NCI-H748 (cell line): ENCODE measurements around the gene FHOD3.
"Not testable (repeated sequence)": the region's sequence is repeated elsewhere in the genome, so short reads cannot be mapped to it uniquely, and the experiment has no call there.

ENCODE experiments used
- DNase-seq: peaks from one replicate; lab custom pipeline; 2025; ENCODE audit not compliant: unreplicated experiment; lab: John Stamatoyannopoulos, UW

FHOD3 gene

DNA sequence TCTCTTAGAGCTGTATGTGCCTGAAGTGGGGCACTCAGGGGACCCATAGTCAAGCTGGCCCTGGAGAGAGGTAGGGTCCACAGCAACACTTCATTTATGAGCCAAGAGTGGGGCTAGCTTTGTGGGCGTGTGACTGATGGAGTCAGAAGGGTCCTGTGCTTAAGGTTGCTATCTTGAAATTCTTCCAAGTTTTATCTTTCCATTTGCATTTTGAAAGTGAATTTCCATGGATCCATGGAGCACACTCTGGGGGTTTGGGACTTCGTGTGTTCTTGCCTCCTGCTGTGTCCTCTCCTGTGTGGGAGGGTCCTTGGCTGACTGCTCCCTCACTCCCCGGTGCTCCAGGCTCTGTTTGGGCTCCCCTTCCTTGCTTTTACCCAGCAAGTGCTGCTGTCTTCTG, 50.8 kb downstream of the FHOD3 start:
- no peak for DNase-seq

DNA sequence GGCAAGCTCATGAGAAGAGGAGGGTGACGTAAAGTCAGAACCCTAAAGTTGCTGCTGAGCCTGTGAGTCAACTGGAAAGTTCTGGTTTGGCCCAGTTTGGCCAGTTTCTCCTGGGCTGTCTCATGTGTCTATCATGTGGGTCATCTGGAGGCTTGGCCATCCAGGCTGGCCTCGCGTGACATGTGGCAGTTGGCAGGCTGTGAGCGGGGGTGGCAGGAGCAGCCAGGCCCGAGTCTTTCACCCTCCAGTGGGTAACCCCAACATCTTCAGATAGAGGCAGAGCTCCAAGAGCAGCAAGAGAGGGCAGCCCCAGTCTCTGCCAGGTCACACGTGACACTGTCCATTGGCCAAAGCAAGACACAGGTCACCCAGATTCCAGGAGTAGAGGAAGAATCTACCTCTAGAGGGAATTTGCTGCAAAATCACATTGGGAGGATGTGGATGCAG, 51.5 kb downstream of the FHOD3 start:
- no peak for DNase-seq

DNA sequence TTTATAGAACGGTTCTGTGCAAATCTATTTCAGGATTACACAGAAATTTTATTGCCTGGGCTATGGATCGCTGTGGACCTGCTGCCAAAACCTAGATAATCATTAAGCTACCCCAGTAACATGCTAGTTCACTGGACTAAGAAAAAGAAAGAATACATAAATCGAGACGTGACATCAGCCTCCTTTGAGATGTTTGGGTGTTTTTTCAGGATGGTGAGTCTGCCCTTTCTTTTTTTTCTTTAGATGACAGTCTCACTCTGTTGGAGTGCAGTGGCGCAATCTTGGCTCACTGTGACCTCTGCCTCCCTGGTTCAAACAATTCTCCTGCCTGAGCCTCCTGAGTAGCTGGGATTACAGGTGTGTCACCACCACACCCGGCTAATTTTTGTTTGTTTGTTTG, 52.0 kb downstream of the FHOD3 start:
- no peak for DNase-seq

DNA sequence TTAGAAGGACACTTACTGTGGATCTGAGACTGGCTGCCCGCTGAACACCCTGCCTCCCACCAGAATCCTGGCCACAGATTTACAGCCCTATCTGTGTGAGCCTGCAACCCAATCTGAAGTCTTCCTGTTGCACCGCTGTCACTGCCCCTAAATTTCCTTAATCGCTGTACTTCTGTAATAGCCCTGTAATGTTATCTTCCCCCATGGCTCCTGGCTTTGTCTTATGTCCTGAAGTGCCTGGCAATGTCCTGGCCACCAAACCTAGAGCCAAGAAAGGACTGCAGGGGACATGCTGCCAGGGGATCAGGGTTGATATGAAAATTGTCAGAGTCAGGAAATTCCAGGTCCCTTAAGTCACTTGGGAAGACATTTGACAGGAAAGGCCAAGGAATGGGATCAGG, 52.7 kb downstream of the FHOD3 start:
- DNase-seq, result no peak

DNA sequence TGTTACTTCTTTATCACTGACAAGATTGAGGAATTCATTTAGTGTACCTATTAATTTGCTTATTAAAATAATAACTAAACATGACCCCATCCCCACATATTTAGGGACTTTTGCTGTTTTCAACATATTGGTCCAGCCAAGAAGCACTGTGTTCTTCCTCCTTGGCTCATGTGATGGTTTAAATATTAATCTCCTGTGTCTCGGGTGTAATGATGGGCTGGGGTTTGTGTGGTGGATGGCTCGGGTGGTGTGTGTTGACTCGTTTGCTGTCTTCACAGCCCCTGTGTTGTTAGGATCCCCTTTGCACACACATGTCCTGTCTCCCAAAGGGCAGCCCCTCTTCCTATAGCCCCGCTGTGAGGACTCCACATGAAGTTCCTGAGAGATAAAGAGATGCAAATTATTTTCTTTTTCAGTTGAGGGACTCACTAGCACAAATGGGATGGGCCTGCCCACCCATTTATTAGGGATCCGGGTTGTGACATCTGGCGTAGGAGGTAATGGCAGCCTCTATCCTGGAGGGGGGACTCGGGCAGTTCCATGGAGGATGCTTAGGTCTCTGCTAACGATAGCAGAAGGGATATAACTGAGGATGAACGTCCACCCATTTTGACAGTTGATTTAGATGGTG, 53.4 kb downstream of the FHOD3 start:
- DNase-seq, result no peak

DNA sequence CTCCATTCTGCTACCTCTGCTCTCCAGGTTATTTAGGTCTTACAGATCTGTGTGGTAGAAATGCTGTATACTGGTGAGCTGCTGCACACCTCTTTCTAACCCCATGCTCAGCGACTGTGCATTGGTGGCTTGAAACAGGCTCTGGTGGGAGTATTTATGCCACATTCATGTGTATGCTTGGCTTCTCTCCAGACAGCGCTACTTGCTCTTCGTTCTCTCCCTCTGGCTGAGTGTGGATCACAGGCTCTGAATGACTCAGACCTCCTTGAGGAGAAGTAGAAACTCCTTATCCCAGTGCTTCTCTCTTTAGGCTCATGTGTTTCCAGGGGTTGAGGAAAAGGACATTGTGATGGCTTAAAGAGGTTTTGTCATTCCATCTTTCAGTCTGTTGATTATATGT, 54.9 kb downstream of the FHOD3 start:
- DNase-seq, result no peak

DNA sequence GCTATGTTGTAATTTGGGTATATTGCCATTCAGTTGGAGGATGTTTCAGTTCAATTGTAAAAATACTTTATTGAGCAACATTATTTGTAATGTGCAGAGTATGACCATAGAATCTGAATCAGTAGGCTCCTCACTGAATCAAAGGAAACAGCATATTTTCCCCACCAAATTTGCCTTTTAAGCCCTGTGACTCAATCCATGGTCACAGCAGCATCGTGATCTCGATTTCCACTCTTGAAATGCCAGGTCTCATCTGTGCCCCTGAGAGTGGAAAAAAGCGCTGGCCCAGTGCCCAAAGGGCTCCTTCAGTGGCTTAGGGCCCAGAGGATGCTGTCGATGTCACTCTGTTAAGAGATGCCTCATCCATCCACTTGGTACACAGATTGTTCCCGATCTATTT, 57.5 kb downstream of the FHOD3 start:
- no peak for DNase-seq

DNA sequence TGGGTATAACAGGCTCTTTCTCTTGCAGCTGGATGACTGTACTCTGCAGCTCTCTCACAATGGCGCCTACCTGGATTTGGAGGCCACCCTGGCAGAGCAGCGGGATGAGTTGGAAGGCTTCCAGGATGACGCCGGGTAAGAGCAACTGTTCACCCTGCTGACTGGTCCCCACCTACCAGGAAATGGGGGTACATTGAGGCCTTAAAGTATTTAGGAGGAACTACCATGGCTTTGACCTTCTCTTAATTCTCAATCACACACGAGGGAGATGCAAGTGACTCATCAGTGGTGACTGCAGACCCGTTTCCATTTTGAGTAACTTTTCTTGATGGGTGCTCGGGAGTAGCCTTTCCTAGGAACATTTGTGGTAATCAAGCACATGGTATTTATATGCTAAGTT, 58.0 kb downstream of the FHOD3 start:
- no peak for DNase-seq

DNA sequence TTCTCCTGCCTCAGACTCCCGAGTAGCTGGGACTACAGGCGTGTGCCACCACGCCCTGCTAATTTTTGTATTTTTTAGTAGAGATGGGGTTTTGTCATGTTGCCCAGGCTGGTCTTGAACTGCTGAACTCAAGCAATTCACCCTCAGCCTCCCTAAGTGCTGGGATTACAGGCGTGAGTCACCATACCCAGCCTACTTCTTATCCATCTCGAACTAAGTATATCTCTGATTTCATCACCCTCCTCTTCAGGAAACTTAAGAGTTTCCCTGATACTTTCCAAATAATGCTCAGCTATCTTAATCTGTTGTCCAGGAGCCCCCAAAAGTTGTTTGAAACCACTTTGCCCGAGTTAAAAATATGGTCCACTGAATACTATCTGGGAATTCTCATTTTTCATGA, 59.2 kb downstream of the FHOD3 start:
- DNase-seq, result not testable (repeated sequence)

DNA sequence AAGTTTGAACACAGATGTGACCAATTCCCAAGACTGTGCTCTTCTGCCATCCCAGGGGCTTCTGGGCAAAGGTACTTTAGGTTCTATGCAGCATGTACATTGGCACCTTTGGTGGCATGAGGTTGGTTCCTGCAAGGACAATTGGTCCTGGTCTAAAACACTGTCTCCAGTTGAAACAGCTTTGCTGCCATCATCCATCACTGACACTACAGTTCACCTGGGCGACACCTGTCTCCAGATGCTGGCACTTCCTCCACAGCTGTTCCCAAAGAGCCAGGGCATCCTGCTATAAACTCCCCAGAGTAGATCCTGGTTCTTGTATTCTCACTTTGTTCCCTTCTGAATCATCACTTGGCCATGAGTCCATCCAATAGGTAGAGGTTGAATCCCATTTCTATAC, 60.6 kb downstream of the FHOD3 start:
- DNase-seq, result no peak

DNA sequence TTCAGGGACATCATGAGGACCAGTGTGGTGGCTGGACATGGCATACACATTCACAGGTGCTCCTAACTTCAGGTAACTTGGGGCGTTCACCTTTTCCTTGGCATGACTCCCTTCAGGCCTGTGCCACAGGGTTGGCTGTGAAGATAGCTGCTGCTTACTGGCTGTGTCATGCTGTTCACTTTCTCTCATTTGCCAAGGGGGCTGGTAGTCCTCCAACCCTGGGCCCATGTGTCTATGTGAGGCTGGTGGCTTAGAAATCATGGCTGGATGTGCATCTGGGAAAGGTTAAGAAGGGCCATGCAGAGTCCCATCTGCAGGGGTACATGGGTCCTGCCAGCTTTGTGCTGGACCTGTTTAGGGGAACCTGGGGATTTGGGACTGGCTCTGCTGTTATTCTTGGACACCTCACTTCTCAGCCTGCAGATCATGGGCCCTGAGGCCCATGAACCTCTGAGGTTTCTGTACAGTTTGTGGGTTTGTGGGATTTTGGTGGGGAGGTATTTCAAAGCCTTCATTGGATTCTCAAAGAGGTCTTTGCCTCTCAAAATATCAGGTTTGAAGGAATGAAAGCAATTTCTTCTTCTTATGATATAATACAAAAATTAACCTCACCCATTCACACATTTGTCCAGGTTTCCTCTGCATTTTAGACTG, 62.9 kb downstream of the FHOD3 start:
- DNase-seq, result no peak

DNA sequence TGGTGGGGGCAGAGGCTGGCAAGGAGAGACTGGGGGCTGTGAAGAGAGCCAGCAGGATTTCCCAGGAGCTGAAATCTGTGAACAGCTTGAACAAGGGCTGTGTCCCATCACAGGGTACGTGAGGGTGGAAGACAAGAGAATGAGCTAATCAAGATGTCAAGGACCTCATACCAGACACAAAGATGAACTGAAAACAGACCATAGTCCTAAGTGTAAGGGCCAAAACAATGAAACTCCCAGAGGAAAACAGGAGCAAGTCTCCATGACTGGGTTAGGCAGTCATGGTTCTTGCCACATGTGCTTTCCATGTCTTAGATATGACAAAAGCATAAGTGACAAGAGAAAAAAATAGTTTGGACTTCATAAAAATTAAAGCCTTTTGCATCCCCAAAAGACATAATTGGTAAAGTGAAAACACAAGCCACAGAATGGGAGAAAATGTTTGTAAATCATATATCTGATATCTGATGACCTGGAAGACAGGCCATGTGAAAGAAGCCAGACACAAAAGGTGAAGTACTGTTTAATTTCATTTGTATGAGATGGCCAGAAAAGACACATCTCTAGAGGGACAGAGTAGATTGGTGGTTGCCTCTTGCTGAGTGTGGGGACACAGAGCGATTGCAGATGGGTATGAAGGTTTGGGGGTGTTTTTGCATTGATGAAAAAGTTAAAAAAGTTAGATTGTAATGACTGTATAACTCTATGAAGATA, 67.6 kb downstream of the FHOD3 start:
- no peak for DNase-seq

DNA sequence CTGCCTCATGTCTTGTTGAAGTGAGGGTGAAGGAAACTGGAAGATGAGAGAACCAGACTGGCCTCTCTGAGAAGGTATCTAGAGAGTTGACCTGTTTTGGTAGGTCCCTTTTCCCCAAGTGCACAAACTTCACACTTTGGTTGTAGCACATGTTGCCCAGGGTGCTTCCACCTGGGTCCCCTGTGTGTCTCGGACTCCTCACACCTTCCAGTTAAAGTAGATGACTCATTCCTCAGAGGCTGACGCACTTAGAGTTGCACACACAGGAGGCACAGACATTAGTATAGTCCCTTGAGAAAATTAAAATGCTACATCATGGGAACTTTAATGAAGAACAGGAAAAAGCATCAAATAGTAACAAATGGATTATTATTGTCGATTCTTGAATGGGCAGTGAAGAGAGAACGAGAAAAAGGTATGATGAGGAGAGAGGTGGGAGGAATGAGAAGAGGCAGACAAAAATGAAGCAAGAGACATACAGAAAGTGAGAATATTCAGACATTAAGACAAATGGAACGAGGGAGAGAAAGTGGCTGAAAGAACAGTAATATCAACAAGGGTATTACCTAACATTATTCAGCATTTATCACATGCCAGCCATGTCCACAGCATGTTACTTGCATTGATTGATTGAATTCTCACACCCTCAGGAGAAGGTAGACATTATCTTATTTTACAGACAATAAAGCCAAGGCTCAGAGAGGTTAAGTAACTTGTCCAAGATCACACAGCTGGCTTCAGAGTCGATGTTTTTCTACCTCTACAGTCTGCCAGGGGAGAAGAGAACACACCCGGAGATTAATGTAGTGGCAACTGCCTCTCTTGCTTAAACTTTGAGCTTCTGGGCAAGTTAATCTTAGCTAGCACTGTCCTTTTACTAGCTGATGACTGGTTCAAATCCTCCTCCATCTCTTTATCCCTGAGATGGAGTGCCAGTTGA, 68.6 kb downstream of the FHOD3 start:
- DNase-seq, result no peak

DNA sequence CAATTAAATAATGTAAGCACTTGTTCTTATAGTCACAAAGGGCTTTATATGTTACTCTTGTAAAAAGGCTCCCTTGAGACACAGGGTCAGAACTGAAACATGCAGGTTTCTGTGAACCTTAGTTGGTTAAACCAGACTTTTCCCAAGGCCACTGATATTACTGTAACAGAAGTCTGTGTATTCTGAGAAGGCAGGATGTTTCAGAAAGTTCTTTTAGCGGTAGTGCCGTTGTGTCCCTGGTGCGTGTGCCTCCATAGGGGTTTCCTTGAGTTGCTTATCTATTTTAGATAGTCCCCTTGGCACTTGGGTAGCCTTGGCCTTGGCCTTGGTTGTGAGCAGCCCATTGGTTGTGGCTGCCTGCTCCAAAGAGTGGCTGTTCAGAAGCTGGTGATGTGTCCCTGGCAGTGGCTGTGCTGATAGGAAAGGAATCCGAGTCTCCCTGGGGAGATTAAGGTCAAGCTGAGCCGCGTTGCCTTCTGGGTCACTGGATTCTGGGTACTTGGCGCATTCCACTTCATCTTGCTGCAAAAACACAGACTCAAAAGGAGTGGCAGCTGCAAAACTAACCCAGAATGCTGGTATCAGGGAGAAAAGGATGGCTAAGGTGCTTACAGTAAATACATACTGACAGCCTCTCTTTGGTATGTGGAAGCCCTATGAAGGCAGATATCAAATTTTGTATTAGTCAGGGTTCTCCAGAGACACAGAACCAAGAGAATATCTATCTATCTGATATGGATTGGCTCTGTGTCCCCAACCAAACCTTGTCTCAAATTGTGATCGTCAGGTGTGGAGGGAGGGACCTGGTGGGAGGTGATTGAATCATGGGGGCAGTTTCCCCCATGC, 69.7 kb downstream of the FHOD3 start:
- no peak for DNase-seq

DNA sequence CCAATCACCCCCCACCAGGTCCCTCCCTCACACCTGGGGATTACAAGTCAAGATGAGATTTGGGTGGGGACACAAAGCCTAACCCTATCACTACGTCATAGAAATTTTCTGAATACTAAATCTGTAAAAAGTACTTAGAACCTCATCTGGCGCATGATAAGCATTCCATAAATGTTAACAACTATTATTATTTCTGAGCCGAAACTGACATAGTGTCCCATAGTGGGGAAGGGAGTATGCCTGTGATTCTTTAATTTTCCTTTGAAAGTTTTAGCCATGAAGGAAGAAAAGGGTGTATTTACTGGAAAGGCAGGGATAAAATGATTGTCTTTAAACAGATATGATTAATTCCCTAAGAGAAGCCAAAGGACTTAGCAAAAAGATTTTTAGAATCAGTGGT, 71.4 kb downstream of the FHOD3 start:
- DNase-seq, result no peak

DNA sequence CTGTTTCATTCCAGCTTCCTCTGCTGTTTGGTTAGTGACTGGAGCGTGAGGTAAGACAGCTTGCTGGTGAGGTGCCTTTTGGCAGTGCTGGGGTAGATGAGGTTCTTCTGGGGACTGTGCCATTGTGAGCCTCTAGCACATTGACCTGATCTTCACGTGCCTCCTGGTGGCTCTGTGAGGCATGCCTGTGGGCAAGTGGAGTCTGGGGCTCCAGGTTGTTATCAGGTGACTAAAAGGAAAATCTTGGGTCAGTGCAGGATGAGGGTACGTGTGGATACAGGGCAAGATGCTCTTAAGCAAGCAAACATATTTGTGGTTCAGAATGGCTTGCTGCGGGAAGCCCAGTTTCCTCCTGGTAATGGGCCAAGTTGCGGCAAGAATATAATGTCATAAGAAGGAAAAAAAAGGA, 75.4 kb downstream of the FHOD3 start:
- no peak for DNase-seq

DNA sequence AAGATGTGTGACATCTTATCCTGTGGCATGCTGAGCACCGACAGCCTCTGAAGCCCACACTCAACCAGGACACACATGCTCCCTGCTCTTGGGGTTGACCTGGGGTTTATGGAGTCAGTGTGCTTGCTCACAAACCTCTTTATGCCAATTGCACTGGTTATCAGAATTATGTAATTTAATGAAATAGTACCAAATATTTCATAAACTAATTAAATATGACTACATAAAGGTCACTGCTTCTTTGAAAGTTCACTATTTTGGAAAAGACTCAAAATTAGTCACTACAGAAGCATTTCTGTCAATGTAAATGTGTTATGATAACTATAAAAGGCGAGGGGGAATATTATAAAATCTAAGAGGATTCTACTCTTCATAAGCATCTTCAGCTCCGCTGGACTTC, 76.7 kb downstream of the FHOD3 start:
- DNase-seq, result no peak

DNA sequence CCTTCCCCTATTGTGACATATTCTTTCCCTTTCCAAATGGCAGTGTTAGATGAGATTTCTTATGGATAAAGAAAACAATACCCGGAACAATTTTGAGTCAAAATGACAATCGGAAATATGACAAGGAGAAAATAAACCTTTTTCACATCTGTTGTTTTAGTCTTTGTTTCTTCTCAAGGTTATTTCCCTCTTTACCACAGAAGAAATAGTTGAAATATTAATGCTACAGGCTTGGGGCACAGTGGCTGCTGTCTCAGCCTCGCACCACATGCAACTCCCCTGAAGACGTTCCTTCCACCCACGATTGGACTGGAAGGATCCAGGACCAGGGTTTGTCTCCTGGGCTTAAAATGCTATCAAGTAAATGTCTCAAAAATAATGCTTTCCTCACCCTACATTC, 77.6 kb downstream of the FHOD3 start:
- no peak for DNase-seq

DNA sequence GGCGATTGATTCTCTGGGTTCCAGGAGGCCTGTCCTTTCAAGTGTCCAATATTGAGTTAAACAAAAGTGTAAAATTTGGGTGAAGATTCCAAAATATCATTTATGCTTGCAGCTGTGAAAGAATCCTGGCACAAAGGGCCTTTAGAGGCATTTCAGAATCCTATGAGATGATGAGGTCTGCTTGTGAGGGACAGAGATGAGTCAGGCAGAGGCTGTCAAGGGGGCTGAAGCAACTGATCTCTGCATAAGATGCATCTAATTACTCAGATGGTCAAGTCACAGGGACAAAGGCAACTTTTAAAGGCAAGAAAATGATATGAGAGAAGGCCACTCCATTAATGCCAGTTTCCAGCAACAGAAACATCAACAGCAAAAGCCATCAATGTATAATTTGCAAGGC, 78.8 kb downstream of the FHOD3 start:
- DNase-seq, result no peak

DNA sequence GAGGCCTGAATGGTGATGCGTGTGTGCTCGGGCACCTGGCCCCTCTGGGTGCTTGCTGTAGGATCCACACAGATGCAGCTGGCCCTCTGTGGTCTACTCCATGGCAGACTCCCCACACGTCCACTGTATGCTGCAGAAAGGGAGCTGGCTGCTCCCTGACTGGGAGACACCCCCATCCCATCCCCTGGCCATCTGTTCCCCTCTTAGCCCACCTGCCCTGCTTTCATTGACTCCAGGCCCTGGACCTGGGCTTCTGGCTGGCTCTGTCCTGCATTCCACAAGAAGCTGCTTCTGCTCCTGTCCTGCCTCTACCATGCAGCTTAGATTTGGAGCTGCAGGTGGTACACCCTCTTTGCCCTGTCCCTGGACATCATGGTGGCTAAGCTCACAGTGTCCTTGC, 80.1 kb downstream of the FHOD3 start:
- no peak for DNase-seq

DNA sequence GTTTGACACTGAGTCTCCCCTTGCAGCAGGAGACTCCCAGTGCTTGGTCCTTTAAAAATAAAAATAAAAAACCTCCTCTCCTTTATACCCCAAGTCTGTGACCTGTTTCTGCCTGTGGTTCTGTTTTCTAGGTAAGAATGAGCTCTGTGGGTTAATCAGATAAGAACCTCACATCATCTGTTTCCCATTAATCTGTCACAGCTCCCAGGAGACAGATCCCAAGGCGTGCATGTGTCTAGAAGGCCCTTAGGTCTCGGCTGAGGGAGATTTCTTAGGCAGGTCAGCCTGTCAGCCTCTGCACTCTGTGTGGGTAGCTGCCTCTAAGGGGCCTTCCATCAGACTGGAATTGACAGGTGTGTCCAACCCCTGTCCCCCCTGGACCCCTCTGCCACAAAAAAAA, 80.7 kb downstream of the FHOD3 start:
- DNase-seq, result no peak
